Non-pigmented ciliary epithelial cell (primary cell): ENCODE measurements around the gene WDR49.

Source experiments
- DNase-seq: peaks from one replicate; pipeline ENCODE4 v3.0.0-alpha.2; 2010; ENCODE audit warnings: low read depth

Gene WDR49

GRCh38 chr3:167487556-167487955, 166.2 kb downstream of the WDR49 start:
- no peak for DNase-seq

- DNase-seq: no peak
Observed at GRCh38 chr3:167484551-167484950, 169.2 kb downstream of the WDR49 start.

GRCh38 chr3:167483708-167484475, 169.8 kb downstream of the WDR49 start:
- no peak for DNase-seq

GRCh38 chr3:167481164-167481563, 172.6 kb downstream of the WDR49 start:
- DNase-seq: no peak

- DNase-seq: no peak
Observed at GRCh38 chr3:167480748-167481147, 173.0 kb downstream of the WDR49 start.

- DNase-seq: no peak
Observed at GRCh38 chr3:167473863-167474262, 179.9 kb downstream of the WDR49 start, which contains the start of gene SERPINI2. TSS of gene SERPINI2 (minus strand) at chr3:167474042. CDS start at chr3:167471834, 2,208 bp downstream.

- DNase-seq: no peak
Observed at GRCh38 chr3:167469381-167469780, 184.4 kb downstream of the WDR49 start.

- no peak for DNase-seq
Observed at GRCh38 chr3:167467848-167468611, 185.7 kb downstream of the WDR49 start.

GRCh38 chr3:167466966-167467365, 186.8 kb downstream of the WDR49 start:
- DNase-seq: no peak

- DNase-seq: no peak
Observed at GRCh38 chr3:167456157-167456799, 197.5 kb downstream of the WDR49 start.

- no peak for DNase-seq
Observed at GRCh38 chr3:167453815-167454214, 199.9 kb downstream of the WDR49 start.

GRCh38 chr3:167451282-167451681, 202.5 kb downstream of the WDR49 start:
- DNase-seq: no peak

GRCh38 chr3:167450675-167451074, 203.1 kb downstream of the WDR49 start:
- DNase-seq: no peak

- no peak for DNase-seq
Observed at GRCh38 chr3:167450195-167450594, 203.5 kb downstream of the WDR49 start.

GRCh38 chr3:167445491-167445890, 208.3 kb downstream of the WDR49 start:
- no peak for DNase-seq

- DNase-seq: no peak
Observed at GRCh38 chr3:167441256-167441655, 212.5 kb downstream of the WDR49 start.

- no peak for DNase-seq
Observed at GRCh38 chr3:167437428-167438139, 216.2 kb downstream of the WDR49 start.
